Hindlimb muscle (tissue), 1 donor: ENCODE data around the gene MVB12B. TPM values are rescaled to one million over a fixed set of nuclear protein-coding genes. Genes with fewer than 3 reads are reported as not detected.
A peak's percentile ranks its signal among the peaks of the same experiment; 100 is the strongest.

Source experiments
- DNase-seq: peaks from one replicate; pipeline ENCODE4 v3.0.0-alpha.2; 2013
- polyA plus RNA-seq: library from polyadenylated mRNA; unstranded; fragments of 120-200 nt; gene quantifications from one replicate; pipeline ENCODE4 v1.2.1, GENCODE V29; 2013; ENCODE audit not compliant: insufficient read length

Gene MVB12B
- polyA plus RNA-seq, 1 donor: 21.2 TPM

- no peak for DNase-seq
These were observed 83.6 kb downstream of the MVB12B start for GRCh38 chr9:126410229-126410628.

DNA sequence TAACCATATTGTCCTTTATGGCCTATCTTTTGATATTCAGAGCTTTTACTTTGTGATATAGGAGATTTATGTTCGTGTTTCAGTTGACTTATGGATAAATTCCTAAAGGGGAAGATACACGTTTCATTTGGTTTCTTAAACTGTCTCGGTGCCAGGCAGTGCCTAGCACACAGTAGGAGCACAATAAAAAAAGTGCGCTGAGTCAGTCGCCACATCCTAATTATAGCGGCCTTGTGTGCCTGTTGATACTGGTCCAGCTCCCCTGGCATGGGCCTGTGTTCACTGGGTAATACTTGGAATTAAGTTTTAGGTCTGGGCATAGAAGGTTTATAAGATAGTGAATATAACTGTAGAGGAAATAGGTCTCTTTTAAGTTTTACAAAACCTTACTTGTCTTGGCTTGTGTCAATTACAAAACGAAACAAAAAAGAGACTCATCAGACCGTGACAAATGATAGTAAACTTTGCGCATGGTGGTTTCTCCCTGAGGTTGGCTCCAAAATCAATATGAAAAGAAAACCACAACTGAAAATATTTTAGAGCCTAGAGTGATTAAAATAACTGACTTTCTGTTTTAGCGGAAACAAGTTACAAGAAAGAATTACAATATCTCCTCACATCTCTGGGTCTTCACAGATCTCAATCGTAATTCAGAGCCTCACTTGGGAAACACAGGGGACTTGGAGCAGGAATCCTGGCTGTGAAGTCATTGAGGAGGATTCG, 84.8 kb downstream of the MVB12B start:
- no peak for DNase-seq

GRCh38 chr9:126411948-126412284, 85.3 kb downstream of the MVB12B start:
- DNase-seq: no peak

GRCh38 chr9:126412905-126413304, 86.3 kb downstream of the MVB12B start:
- DNase-seq: no peak

GRCh38 chr9:126413391-126414068, 86.9 kb downstream of the MVB12B start:
- DNase-seq: no peak

DNA sequence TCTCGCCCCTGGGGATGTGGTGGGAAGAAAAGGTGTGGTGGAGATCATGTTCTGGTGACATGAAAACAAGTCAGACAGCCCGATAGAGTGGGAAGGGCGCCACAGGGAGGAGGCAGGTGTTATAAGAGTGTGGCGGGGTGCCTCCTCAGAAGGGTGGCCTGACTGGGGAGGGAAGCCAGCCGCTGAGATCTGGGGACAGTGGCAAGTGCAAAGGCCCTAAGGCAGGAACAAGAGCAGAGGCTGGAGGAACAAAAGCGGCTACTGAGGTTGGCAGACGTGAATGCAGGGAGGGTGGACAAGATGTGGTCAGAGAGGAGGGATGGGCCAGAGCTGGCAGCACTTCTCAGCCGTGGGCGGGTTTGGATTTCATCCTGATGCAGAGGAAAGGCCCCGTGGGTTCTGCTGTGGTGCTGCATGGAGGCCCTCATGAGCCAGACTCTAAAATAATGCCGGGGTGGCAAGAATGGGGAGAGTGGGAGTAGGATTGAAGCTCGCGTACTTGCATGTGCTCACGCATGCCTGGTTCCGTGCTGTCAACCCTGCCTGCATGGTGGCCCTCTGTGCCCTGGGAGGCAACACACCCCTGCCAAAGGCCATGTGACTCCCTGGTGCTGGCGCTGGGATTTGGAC, 89.2 kb downstream of the MVB12B start:
- DNase-seq: no peak

GRCh38 chr9:126417043-126417442, 90.4 kb downstream of the MVB12B start:
- DNase-seq: no peak

GRCh38 chr9:126417684-126418083, 91.1 kb downstream of the MVB12B start:
- no peak for DNase-seq

DNA sequence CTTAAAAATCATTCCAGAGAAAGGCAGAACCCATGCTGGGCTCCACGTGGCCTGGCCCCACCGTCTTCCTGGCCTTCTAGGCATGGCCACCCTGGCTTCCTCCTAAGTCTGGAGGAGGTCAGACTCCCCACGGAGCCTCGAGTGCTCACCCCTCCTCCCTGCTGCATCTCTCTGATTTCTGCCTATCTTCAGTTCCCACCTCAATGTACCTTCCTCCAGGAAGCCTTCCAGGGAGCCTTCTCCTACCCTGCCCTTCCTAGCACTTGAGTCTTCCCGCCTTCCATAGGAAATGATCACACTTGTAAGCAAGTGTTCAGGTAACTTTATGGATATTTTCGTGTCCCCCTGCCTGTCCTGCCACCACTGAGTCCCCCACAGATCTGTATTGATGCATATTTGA, 92.0 kb downstream of the MVB12B start:
- no peak for DNase-seq

DNA sequence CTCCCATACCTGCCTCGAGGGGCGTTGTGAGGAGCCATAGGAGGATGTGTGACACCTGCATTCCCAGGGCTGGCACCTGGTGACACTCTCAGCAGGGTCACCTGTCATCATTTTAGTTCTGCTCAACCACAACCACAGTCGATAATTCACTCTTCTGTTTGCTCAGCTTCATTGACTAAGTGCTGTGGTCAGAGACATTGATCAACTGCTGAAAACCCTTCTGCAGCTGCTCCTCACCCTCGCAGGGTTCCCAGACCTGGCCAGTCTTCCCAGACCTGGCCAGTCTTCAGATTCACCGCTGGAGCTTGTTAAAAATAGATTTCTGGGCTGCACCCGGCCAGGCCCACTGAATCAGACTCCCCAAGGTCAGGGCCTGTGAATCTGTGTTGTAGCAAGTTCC, 92.8 kb downstream of the MVB12B start:
- DNase-seq: no peak

DNA sequence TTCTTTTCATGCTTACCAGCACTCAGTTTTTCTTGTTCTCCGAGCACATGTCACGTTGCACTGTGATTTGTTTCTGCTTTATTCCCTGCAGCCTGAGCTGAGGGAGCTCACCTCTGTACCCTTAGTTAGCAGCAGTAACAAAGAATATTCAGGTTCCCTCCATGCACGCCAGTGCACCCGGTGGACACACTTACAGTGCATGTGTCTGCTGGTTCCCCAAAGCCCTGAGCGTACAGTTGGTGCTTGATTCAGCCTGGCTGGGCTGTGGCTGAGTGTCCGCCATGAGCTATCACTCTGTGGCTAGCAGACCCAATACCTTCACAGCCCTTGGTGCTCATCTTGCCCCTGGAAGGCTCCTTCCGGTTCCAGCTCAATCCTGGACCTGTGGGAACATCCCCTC, 93.5 kb downstream of the MVB12B start:
- DNase-seq: no peak

- no peak for DNase-seq
These were observed 94.3 kb downstream of the MVB12B start for GRCh38 chr9:126420643-126421564.

GRCh38 chr9:126421567-126422428, 95.2 kb downstream of the MVB12B start:
- DNase-seq: no peak

DNA sequence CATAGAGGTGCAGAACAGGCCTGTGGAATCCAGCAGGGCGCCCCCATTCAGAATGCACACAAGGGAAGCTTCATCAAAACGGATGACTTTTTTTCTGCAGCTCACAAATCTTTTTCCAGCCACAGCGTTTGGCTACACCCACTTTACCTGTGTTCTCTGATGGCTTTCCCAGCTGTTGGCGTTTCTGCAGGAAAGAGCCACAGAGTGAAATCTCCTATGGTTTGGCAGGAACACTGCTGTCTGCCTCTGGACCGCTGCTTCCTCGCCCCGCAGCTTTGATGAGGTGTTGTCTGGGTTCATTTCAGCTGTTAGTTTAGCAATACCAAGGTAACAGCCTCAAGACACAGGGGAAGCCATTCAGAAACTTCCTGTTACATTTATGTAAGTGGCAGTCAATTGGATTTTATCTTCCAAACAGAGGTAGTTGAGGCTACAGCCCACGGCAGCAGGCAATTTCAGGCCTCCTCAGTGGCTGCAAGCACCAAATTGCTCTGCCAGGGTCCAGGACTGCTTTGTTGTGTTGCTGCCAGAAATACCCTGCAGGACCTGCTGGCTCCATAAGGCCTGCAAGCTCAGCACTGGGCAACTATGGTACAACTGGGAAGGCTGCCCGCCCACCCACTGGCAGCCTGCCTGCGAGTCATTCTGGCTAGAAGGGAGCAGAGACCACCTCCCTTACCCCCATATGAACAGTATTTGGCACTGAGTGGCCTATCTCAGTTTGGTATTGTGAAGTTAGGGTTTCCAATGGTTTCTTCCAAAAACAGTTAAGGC, 96.7 kb downstream of the MVB12B start:
- peak; percentile 73 for DNase-seq

- no peak for DNase-seq
These were observed 97.2 kb downstream of the MVB12B start for GRCh38 chr9:126423916-126424185.

DNA sequence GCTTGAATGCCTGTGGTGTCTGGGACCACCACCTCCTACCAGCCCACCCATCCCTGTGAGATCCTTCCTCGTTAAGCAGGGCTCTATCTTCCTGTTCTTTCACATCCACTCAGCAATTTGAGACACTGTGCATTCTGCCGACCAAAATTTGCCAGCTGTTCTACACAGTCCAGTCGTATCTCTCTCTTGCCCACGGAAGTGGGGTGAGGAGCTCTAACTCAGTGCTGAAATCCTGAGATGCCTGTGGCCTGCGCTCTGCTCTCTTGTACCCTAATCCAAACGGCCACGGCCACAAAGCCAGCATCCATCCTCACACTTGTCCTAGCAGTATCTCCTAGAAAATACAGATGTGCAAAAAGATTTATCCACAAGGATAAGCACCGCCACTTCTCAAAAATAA, 97.9 kb downstream of the MVB12B start:
- DNase-seq: no peak

DNA sequence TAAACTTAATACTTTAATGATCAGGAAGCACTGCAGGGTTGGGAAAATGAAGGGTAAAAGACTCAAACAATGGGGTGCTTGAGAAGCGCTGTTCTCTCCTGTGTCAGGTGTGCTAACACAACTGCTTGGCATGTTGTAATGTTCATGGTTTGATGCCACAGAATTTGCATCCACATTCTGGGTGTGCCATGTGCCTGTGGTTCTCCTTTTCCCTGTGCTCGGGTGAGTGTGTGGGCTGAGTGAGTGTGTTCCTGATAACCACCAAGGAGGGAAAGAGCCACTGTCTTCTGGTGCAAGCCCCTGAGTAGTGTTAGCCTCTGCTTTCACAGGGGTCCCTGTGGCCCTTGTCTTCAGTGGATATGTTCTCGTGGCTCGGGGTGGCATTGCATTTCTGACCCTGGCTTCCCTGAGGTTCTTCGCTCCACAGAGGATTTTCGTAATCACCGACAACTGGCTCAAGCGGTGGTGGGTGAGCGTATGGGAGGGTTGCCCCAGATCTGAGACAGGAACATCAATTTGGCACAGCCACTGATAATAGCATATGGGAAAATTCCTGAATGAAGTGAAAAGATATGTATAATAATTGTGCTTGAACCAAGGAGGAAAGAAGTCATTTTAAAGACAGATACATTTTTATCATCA, 102.0 kb downstream of the MVB12B start:
- no peak for DNase-seq

- no peak for DNase-seq
These were observed 102.6 kb downstream of the MVB12B start for GRCh38 chr9:126429190-126429589.

- DNase-seq: no peak
These were observed 103.5 kb downstream of the MVB12B start for GRCh38 chr9:126430124-126430523.

DNA sequence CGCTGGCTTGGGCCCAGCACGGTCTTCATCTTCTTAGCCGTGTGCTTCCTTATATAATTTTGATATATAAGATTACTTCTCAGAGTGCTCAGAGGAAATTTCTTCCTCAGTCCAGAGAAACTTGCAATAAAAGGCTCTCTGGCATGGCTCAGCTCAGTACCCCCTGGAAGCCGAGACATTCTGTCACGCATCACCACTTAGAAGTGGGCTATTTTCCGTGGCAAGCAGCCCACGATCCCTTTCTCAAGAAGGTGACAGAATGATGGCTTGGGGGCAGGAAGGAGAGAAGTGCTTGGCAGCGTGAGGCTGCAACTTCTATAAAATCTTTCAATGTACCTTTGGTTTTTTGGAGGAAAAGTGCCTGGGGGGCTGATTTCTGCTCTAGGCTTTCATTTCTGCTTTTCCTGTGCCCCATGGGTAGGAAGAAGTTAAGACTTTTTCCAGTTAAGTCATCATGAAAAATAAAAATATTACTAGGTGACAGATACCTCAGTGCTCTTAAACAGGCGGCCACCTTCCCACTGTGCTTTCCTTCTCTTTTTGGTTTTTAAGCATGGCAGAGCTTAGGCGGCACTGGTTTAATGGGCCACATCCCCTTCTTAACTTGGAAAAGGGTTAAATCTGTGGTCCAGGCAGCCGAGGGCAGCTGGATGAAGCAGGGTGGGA, 104.6 kb downstream of the MVB12B start:
- DNase-seq: no peak
